Trophoblast cell (in vitro differentiated cells and primary cell): ENCODE data around the gene DPYD.

Experiments used
- DNase-seq, 2 donors: peaks; one replicate each; pipeline ENCODE4 v3.0.0-alpha.2; 2016
- H2AFZ ChIP-seq: 2 replicates; pipeline ENCODE4 v1.6.1; 2013; ENCODE audit warnings: low read length, moderate library complexity, mild to moderate bottlenecking; ENCODE audit not compliant: insufficient read depth, poor library complexity
- H2AK5ac ChIP-seq: 2 replicates; pipeline ENCODE4 v1.6.1; 2013; ENCODE audit warnings: mild to moderate bottlenecking, low read length
- H2BK120ac ChIP-seq: 2 replicates; pipeline ENCODE4 v1.6.1; 2013; ENCODE audit warnings: low read length, mild to moderate bottlenecking, moderate library complexity; ENCODE audit not compliant: insufficient read depth, poor library complexity
- H2BK12ac ChIP-seq: 2 replicates; pipeline ENCODE4 v1.6.1; 2013; ENCODE audit warnings: mild to moderate bottlenecking, low read length, moderate library complexity
- H2BK5ac ChIP-seq: 2 replicates; pipeline ENCODE4 v1.6.1; 2013; ENCODE audit warnings: low read length, low read depth, moderate library complexity, mild to moderate bottlenecking; ENCODE audit not compliant: poor library complexity
- H3K14ac ChIP-seq: 2 replicates; pipeline ENCODE4 v1.6.1; 2013; ENCODE audit warnings: mild to moderate bottlenecking, low read length
- H3K18ac ChIP-seq: 2 replicates; pipeline ENCODE4 v1.6.1; 2013; ENCODE audit warnings: mild to moderate bottlenecking, low read length
- H3K23ac ChIP-seq: 2 replicates; pipeline ENCODE4 v1.6.1; 2013; ENCODE audit warnings: low read length
- H3K27ac ChIP-seq: 2 replicates; pipeline ENCODE4 v1.5.1; 2013; ENCODE audit warnings: low read depth, mild to moderate bottlenecking, inconsistent platforms, low read length, moderate library complexity
- H3K27me3 ChIP-seq: 2 replicates; pipeline ENCODE4 v1.6.1; 2013; ENCODE audit warnings: inconsistent platforms, mild to moderate bottlenecking, low read length, moderate library complexity; ENCODE audit not compliant: insufficient read depth
- H3K36me3 ChIP-seq, 2 experiments: 1 replicate in 1 of 2; 2 replicates in 1 of 2; pipeline ENCODE4 v1.6.1; 2013; ENCODE audit warnings: low read length in 2 of 2, mild to moderate bottlenecking in 2 of 2, moderate library complexity in 1 of 2; ENCODE audit not compliant: insufficient read depth in 2 of 2, control insufficient read depth in 1 of 2
- H3K4ac ChIP-seq: 2 replicates; pipeline ENCODE4 v1.6.1; 2013; ENCODE audit warnings: low read depth, mild to moderate bottlenecking, low read length, moderate library complexity
- H3K4me1 ChIP-seq, 2 experiments: 1 replicate in 1 of 2; 2 replicates in 1 of 2; pipeline ENCODE4 v1.6.1; 2013; ENCODE audit warnings: low read length in 2 of 2, mild to moderate bottlenecking in 2 of 2, moderate library complexity in 1 of 2; ENCODE audit not compliant: insufficient read depth in 2 of 2, control insufficient read depth in 1 of 2
- H3K4me2 ChIP-seq: 2 replicates; pipeline ENCODE4 v1.6.1; 2013; ENCODE audit warnings: inconsistent platforms, mild to moderate bottlenecking, low read length, moderate library complexity
- H3K4me3 ChIP-seq: 2 replicates; pipeline ENCODE4 v1.5.1; 2013; ENCODE audit warnings: mild to moderate bottlenecking, low read depth, low read length, inconsistent platforms
- H3K79me1 ChIP-seq: one replicate; pipeline ENCODE4 v1.6.1; 2013; ENCODE audit warnings: low read length
- H3K79me2 ChIP-seq: 2 replicates; pipeline ENCODE4 v1.6.1; 2013; ENCODE audit warnings: low read length, mild to moderate bottlenecking; ENCODE audit not compliant: control insufficient read depth, insufficient read depth, poor library complexity
- H3K9ac ChIP-seq: 2 replicates; pipeline ENCODE4 v1.6.1; 2013; ENCODE audit warnings: mild to moderate bottlenecking, low read length
- H3K9me3 ChIP-seq: 2 replicates; pipeline ENCODE4 v1.6.1; 2013; ENCODE audit warnings: low read depth, mild to moderate bottlenecking, control low read depth, inconsistent platforms, low read length; ENCODE audit not compliant: insufficient read depth
- H4K12ac ChIP-seq: 2 replicates; pipeline ENCODE4 v1.6.1; 2013; ENCODE audit warnings: low read depth, mild to moderate bottlenecking, low read length, moderate library complexity
- H4K8ac ChIP-seq: 2 replicates; pipeline ENCODE4 v1.6.1; 2013; ENCODE audit warnings: low read depth, mild to moderate bottlenecking, low read length, moderate library complexity
- H4K91ac ChIP-seq: one replicate; pipeline ENCODE4 v1.6.1; 2013; ENCODE audit warnings: low read depth, mild to moderate bottlenecking, low read length, moderate library complexity
- WGBS: extraction: QIAGEN DNeasy Blood & Tissue Kit; methylation state at CpG from one replicate; pipeline ENCODE4 v1.1.7; 2013; ENCODE audit warnings: missing lambda C conversion rate; ENCODE audit not compliant: insufficient read length, insufficient coverage; ENCODE audit errors: extremely low coverage; 5-methylcytosine and 5-hydroxymethylcytosine counted together

The DPYD gene

DNA sequence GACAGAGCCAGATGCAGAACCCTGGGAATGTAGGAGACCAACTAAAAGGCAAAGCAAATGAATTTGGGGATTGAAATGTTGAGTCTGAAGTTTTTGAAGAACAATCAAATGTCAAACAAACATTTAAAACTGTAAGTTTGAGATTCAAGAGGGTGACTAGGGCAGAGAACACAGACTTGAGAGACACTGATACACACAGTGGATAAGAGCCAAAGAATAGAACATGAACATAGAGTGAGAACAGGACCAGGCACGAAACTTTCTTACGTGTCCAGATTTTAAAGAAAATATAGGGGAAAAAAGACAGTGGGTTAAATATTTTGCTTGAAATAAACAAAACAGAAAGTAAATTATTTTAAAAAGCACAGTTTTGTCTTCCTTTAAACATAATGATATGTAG lies 115.7 kb downstream of the DPYD start:
- DNase-seq: no peak
- Histone ChIP-seq H3K79me1 (no peaks in the 10 kb centered on the region), H2BK12ac (no peak overlapping the region), H3K4me3 (no peak overlapping the region), H3K9ac (no peak overlapping the region), H2BK5ac (no peak overlapping the region), H3K36me3 (no peaks in the 10 kb centered on the region), H3K79me2 (no peaks in the 10 kb centered on the region), H4K91ac (no peak overlapping the region), H3K14ac (no peak overlapping the region), H3K27me3 (no peaks in the 10 kb centered on the region), H3K9me3 (no peaks in the 10 kb centered on the region), H3K4ac (no peak overlapping the region), H3K27ac (no peak overlapping the region), H4K12ac (no peak overlapping the region), H3K23ac (no peak overlapping the region), H2AK5ac (no peak overlapping the region), H3K4me1 (no peaks in the 10 kb centered on the region), H2AFZ (no peak overlapping the region), H3K4me2 (no peak overlapping the region), H4K8ac (no peak overlapping the region), H3K18ac (no peak overlapping the region), H2BK120ac (no peak overlapping the region)
- no CpG with 5 or more reads among the region's 2 CpGs for WGBS

DNA sequence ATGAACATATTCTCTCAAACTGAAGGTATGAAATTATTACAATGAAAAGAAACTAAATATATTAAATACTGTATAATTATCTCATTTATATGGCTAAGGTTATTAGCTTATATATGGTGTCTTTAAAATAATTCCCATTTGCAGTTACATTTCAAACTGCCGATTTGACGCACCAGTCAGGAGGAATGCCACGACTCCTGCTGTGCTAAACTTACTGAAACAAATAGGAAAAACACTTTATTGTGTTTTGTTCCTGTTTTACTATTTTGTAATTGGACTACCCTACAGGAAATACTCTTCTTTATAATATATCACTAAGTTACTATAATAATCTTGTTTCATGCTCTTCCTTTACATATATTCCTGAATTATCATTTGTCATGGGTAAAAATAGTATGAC lies 117.8 kb downstream of the DPYD start:
- H2BK120ac ChIP-seq: no peak overlapping the region
- no peaks in the 10 kb centered on the region for H3K79me2 ChIP-seq
- H4K8ac ChIP-seq: no peak overlapping the region
- no peak overlapping the region for H3K23ac ChIP-seq
- no peaks in the 10 kb centered on the region for H3K27me3 ChIP-seq
- H3K36me3 ChIP-seq: no peaks in the 10 kb centered on the region
- H3K9me3 ChIP-seq: no peaks in the 10 kb centered on the region
- H3K4me2 ChIP-seq: no peak overlapping the region
- no peak overlapping the region for H3K27ac ChIP-seq
- H3K18ac ChIP-seq: no peak overlapping the region
- no peak overlapping the region for H2AK5ac ChIP-seq
- H3K9ac ChIP-seq: no peak overlapping the region
- no peak overlapping the region for H2BK5ac ChIP-seq
- H2BK12ac ChIP-seq: no peak overlapping the region
- DNase-seq: no peak
- H4K12ac ChIP-seq: no peak overlapping the region
- no peak overlapping the region for H3K4ac ChIP-seq
- no peaks in the 10 kb centered on the region for H3K4me1 ChIP-seq
- no peak overlapping the region for H2AFZ ChIP-seq
- H3K79me1 ChIP-seq: no peaks in the 10 kb centered on the region
- no peak overlapping the region for H3K14ac ChIP-seq
- H3K4me3 ChIP-seq: no peak overlapping the region
- WGBS: no CpG with 5 or more reads among the region's 3 CpGs
- H4K91ac ChIP-seq: no peak overlapping the region

DNA sequence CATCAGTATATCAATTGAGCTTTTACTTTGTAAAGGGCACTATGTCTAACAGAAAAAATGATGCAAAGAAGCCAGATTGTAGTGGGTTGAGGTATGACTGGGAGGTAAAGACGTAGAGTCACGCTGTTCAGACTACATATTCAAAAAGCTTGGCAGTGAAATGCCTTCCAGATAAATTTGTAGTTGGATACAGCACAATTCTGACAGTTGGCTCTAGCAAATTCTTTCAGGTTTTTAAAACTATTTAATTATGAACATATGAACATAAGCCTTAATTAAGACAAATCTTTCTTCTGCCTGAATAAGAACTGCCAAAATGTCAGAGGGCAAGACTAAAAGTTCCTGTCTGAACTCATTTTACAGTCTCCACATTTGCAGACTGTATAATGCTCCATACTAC lies 118.8 kb downstream of the DPYD start:
- Histone ChIP-seq H4K12ac (no peak overlapping the region), H3K23ac (no peak overlapping the region), H3K27me3 (no peaks in the 10 kb centered on the region), H3K36me3 (no peaks in the 10 kb centered on the region), H2BK5ac (no peak overlapping the region), H2BK12ac (no peak overlapping the region), H4K91ac (no peak overlapping the region), H3K4ac (no peak overlapping the region), H3K9me3 (no peaks in the 10 kb centered on the region), H3K9ac (no peak overlapping the region), H3K79me1 (no peaks in the 10 kb centered on the region), H3K4me1 (no peaks in the 10 kb centered on the region), H3K4me3 (no peak overlapping the region), H3K14ac (no peak overlapping the region), H3K4me2 (no peak overlapping the region), H3K27ac (no peak overlapping the region), H2AFZ (no peak overlapping the region), H4K8ac (no peak overlapping the region), H2BK120ac (no peak overlapping the region), H2AK5ac (no peak overlapping the region), H3K79me2 (no peaks in the 10 kb centered on the region), H3K18ac (no peak overlapping the region)
- no CpG with 5 or more reads among the region's 2 CpGs for WGBS
- DNase-seq: no peak

DNA sequence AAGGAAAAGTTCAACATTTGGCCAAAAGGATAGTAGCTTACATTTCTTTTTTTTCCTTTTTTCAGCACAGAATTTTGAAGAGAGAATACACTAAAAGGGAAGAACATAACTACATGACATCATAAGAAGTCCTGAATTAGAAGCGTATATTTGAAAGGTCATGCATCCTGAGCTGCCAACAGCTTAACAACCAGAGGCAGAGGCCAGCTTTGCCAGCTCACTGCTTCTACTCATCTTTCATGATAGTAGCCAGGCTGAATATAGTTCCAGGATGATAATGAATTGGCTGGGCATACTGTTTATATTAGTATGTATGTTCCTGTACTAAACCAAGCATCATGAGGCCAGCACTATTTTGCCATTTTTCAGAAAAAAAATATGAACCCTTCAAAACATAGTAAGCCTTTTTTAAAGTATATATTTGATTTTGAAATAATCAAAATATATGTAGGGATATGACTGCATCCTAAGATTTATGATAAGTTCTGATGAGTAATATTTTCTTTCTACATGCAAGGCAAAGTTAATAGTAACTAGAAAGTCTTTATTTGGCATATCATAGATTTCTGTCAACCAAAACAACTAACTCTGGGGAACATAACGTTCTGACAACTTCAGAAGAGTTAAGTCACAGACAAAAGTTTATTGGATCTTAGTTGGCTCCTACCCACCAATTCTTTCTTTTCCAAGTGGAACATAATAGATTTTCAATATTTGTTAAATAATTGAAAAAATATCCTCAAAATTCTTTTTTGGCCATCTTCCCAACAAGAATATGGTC lies 123.2 kb downstream of the DPYD start:
- H2BK120ac ChIP-seq: no peak overlapping the region
- no peak overlapping the region for H3K9ac ChIP-seq
- H3K79me1 ChIP-seq: no peaks in the 10 kb centered on the region
- H2BK5ac ChIP-seq: no peak overlapping the region
- no peak overlapping the region for H4K8ac ChIP-seq
- no peak overlapping the region for H2BK12ac ChIP-seq
- no peak overlapping the region for H3K4me3 ChIP-seq
- no CpG with 5 or more reads among the region's 2 CpGs for WGBS
- no peak for DNase-seq
- H2AK5ac ChIP-seq: no peak overlapping the region
- H4K91ac ChIP-seq: no peak overlapping the region
- H3K4ac ChIP-seq: no peak overlapping the region
- H4K12ac ChIP-seq: no peak overlapping the region
- no peak overlapping the region for H3K23ac ChIP-seq
- H3K27ac ChIP-seq: no peak overlapping the region
- no peaks in the 10 kb centered on the region for H3K9me3 ChIP-seq
- no peak overlapping the region for H2AFZ ChIP-seq
- H3K18ac ChIP-seq: no peak overlapping the region
- H3K79me2 ChIP-seq: no peaks in the 10 kb centered on the region
- no peaks in the 10 kb centered on the region for H3K36me3 ChIP-seq
- no peaks in the 10 kb centered on the region for H3K27me3 ChIP-seq
- H3K4me2 ChIP-seq: no peak overlapping the region
- H3K14ac ChIP-seq: no peak overlapping the region
- no peaks in the 10 kb centered on the region for H3K4me1 ChIP-seq
